ENCODE measurements around the gene SLC25A14. TPM values are rescaled to one million over a fixed set of nuclear protein-coding genes. Genes with fewer than 3 reads are reported as not detected.
A peak's percentile ranks its signal among the peaks of the same experiment; 100 is the strongest.

Gene SLC25A14
- total RNA-seq, 1 donor from 2014 or later, result 11.9 TPM

DNA sequence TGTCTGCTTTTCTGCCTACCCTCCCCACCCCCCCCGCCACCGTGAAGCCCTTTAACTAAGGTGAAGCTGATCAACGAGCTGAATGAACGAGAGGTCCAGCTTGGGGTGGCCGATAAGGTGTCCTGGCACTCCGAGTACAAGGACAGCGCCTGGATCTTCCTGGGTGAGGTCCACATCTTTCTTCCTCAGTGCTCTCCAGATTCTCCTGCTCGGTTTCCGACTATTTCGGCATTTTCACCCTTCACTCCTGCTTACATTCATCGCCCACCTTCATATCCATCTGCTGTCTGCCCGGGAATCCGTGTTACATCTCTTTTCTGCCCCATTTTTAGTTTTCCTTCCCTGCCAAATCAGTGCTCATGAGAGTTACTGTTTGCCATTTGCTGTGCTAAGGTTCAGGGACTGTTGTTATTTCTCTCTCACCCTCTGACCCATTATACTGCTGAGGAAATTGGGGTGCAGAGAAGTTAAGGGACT is 62.5 kb downstream of the SLC25A14 start:
- no peaks in the 10 kb centered on the region for H3K9me3 Mint-ChIP-seq
- intact Hi-C loops (cut with micrococcal nuclease), result loop anchor here (5.0 kb wide), 3 partner anchors 65 to 560 kb away; partner anchors contain the start of genes ENOX2, SLC25A14 and ZDHHC9
- no peak for DNase-seq
- H3K27ac Mint-ChIP-seq, result peak overlapping the region; percentile 79
- peak overlapping the region; percentile 92 for H3K4me3 Mint-ChIP-seq
- peaks cover 9% of the 10 kb centered on the region for H3K36me3 Mint-ChIP-seq (ENCODE audit: low read depth)
- H3K27me3 Mint-ChIP-seq, result peaks cover 7% of the 10 kb centered on the region
- peaks cover 9% of the 10 kb centered on the region for H3K4me1 Mint-ChIP-seq

DNA sequence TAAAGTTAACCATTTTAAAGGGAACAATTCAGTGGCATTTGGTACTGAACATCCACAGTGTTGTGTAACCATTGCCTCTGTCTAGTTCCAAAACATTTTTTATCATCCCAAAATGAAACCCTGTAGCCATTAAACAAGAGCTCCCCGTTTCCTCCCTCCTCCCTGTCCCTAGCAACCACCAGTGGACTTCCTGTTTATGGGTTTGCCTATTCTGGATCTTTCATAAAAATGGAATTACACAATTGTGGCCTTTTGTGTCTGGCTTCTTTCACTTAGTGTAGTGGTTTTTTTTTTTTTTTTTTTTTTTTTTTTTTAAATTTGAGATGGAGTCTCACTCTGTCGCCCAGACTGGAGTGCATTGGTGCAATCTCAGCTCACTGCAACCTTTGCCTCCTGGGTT is 73.7 kb downstream of the SLC25A14 start:
- Mint-ChIP-seq H3K27me3 (no peaks in the 10 kb centered on the region), H3K27ac (no peak overlapping the region), H3K9me3 (no peaks in the 10 kb centered on the region), H3K4me3 (no peak overlapping the region), H3K4me1 (no peaks in the 10 kb centered on the region), H3K36me3 (ENCODE audit: low read depth) (peaks cover 24% of the 10 kb centered on the region)
- DNase-seq, result no peak
- intact Hi-C loops (cut with micrococcal nuclease), result no loop called here

DNA sequence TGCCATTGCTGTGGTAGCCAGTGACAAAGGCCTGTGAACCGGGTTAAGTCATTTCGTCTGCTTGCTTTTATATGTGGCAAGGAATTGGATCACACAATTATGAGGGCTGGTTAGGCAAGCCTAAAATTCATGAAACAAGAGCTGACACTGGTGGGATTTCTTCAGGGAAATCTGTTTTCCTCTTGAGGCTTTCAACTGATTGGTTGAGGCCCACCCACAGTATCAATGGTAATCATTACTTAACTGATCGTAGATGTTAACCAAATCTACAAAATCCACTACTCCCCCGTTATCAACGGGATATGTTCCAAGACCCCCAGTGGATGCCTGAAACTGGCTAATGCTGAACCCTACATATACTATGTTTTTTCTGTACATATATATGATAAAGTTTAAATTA is 75.1 kb downstream of the SLC25A14 start:
- no peaks in the 10 kb centered on the region for H3K4me1 Mint-ChIP-seq
- H3K27ac Mint-ChIP-seq, result no peak overlapping the region
- H3K36me3 Mint-ChIP-seq (ENCODE audit: low read depth), result peaks cover 18% of the 10 kb centered on the region
- intact Hi-C loops (cut with micrococcal nuclease), result no loop called here
- no peak for DNase-seq
- H3K9me3 Mint-ChIP-seq, result no peaks in the 10 kb centered on the region
- no peak overlapping the region for H3K4me3 Mint-ChIP-seq
- H3K27me3 Mint-ChIP-seq, result no peaks in the 10 kb centered on the region

DNA sequence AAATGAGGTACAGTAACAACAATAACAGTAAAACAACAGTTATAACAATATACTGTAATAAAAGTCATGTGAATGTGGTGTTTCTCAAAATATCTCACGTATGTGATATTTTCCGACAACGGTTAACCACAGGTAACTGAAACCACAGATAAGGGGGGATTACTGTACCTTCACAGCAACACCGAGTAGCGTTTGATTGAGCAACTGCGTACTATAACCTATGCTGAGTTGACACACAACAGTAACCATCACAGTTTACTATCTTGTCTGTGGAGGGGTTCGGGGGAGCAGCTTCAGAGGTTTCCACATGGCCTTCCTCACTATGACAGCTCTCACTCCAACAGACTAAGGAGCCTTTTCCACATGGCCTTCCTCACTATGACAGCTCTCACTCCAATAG is 75.5 kb downstream of the SLC25A14 start:
- Mint-ChIP-seq H3K36me3 (ENCODE audit: low read depth) (peaks cover 16% of the 10 kb centered on the region), H3K4me1 (no peaks in the 10 kb centered on the region), H3K27me3 (no peaks in the 10 kb centered on the region), H3K4me3 (no peak overlapping the region), H3K27ac (no peak overlapping the region), H3K9me3 (no peaks in the 10 kb centered on the region)
- no peak for DNase-seq
- intact Hi-C loops (cut with micrococcal nuclease), result no loop called here

DNA sequence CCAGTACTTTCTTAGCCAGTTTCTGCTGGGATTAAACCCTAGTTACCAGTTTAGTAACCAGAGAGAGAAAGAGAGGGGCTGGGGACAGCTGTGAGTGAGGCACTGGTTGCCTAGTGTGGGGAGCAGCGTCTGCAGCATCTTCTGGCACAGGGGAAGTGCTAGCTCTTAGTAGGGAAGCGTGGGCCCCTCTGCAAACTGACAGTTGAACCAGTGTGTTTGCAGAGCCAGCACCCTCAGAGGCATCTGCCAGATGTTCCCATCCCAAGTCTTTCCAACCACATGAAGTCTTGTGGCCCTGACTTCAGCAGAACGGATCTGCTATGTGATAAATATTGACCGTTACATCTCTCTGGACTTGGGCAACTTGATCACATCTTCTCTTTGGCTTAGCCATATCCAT is 77.1 kb downstream of the SLC25A14 start:
- Mint-ChIP-seq H3K9me3 (no peaks in the 10 kb centered on the region), H3K36me3 (ENCODE audit: low read depth) (peaks cover 7% of the 10 kb centered on the region), H3K4me3 (no peak overlapping the region), H3K4me1 (no peaks in the 10 kb centered on the region), H3K27ac (no peak overlapping the region), H3K27me3 (no peaks in the 10 kb centered on the region)
- DNase-seq, result no peak
- intact Hi-C loops (cut with micrococcal nuclease), result no loop called here

DNA sequence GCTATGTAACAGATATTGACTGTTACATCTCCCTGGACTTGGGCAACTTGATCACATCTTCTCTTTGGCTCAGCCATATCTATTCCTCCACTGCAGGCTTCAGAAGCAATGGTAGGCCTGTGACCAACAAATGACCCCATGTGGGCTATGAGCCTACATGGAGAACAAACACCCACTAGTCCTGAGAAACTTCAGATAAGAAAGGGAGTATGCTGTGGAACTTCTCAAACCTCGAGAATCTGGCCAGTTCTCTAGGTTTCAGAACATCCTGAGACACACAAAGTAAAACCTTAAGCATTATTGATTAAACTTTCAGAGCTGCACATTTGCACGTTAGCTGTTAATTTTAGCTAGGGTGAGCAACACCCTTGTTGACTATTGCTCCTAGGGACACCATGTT is 78.3 kb downstream of the SLC25A14 start:
- H3K9me3 Mint-ChIP-seq, result no peaks in the 10 kb centered on the region
- H3K4me3 Mint-ChIP-seq, result no peak overlapping the region
- H3K36me3 Mint-ChIP-seq (ENCODE audit: low read depth), result peaks cover 3% of the 10 kb centered on the region
- H3K27ac Mint-ChIP-seq, result no peak overlapping the region
- no peak for DNase-seq
- no peaks in the 10 kb centered on the region for H3K27me3 Mint-ChIP-seq
- intact Hi-C loops (cut with micrococcal nuclease), result no loop called here
- no peaks in the 10 kb centered on the region for H3K4me1 Mint-ChIP-seq

DNA sequence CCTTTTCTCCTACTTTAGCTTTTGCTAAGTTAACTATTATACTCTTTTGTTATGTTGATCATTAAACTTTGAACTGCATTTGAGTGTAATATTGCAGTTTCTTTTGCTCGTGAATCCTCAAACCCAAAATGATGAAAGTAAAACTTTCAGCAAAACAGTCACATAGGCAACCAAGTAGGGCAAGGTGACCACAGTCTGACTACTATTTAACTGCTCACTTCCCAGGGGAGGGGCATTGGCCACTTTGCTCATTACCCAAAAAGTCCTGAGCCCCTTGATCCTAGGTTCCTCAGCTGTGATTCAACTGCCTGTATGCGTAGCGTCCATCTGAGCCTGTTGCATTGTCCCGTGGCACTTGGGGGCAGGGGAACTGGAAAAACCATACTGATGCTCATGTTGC is 79.0 kb downstream of the SLC25A14 start:
- Mint-ChIP-seq H3K36me3 (ENCODE audit: low read depth) (peaks cover 3% of the 10 kb centered on the region), H3K9me3 (no peaks in the 10 kb centered on the region), H3K4me1 (no peaks in the 10 kb centered on the region), H3K27me3 (no peaks in the 10 kb centered on the region), H3K27ac (no peak overlapping the region), H3K4me3 (no peak overlapping the region)
- intact Hi-C loops (cut with micrococcal nuclease), result no loop called here
- DNase-seq, result no peak

DNA sequence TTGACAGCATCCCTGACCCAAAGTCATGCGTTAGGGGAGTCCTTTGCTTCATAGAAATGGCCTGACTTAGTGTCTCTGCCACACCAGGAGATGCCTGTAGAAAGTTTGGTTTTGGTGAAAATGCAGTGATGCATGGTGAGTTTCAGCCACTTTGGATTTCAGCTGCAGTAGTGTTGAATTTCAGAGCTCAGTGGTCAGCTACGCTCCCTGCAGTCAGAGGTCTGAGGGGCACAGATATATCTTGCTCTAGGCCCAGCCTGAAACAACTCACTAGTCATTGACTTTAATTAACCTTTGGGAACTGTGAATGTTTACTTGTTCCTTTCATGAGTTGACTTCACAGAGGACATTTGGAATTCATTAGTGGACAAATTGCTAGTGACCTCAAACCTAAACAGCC is 79.5 kb downstream of the SLC25A14 start:
- Mint-ChIP-seq H3K27ac (no peak overlapping the region), H3K4me3 (no peak overlapping the region), H3K9me3 (no peaks in the 10 kb centered on the region), H3K4me1 (no peaks in the 10 kb centered on the region), H3K27me3 (no peaks in the 10 kb centered on the region), H3K36me3 (ENCODE audit: low read depth) (peaks cover 3% of the 10 kb centered on the region)
- intact Hi-C loops (cut with micrococcal nuclease), result no loop called here
- no peak for DNase-seq

Other genes starting within 250 kb of the SLC25A14 start
- gene ELF4, start 229.4 kb upstream of the SLC25A14 start, total RNA-seq, result 27.4 and 29.5 TPM in 2 replicates
- 44.4 and 47.7 TPM in 2 replicates for gene AIFM1, start 174.1 kb upstream of the SLC25A14 start, total RNA-seq
- gene RAB33A, start 168.0 kb upstream of the SLC25A14 start, total RNA-seq, result 20.6 and 21.0 TPM in 2 replicates
- 6.0 and 7.5 TPM in 2 replicates for gene ZNF280C, start 71.0 kb upstream of the SLC25A14 start, total RNA-seq
- not detected in 2 replicates for gene GPR119, start 45.8 kb downstream of the SLC25A14 start, total RNA-seq
- gene RBMX2, start 62.1 kb downstream of the SLC25A14 start, total RNA-seq, result 27.4 and 28.1 TPM in 2 replicates